ENCODE data around the gene ATP5MK.

DNA sequence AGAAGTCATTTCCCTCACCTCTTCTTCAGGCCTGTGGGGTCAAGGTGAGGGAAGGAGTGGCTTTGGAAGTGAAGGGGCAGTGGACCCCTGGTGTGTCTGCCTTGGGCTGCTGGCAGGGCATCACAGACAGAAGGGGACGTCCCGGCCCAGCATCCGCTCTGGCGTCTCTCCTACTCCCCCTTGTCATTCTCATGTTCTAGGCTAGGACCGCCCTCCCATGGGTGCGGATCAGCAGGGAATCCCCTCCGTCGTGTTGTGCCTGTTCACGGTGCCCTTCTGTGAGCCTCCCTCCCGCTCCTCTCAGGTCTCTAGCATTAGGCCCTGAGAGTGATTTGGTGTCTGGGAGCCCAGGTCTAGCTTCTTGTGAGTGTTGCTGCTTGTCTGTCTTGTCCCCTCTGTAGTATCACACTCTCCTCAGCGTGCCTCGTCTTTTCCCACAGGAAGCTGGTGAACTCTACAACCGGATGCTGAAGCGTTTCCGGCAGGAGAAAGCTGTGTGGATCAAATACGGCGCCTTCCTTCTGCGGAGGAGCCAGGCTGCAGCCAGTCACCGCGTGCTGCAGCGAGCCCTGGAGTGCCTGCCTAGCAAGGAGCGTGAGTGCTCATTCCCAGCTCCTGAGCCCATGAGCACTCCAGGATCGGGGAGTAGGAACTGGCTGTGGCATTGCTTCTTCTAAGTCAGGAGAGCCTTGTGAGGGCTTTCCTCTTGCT is 47.4 kb upstream of the ATP5MK start:
- TF ChIP-seq, protein P1, sequence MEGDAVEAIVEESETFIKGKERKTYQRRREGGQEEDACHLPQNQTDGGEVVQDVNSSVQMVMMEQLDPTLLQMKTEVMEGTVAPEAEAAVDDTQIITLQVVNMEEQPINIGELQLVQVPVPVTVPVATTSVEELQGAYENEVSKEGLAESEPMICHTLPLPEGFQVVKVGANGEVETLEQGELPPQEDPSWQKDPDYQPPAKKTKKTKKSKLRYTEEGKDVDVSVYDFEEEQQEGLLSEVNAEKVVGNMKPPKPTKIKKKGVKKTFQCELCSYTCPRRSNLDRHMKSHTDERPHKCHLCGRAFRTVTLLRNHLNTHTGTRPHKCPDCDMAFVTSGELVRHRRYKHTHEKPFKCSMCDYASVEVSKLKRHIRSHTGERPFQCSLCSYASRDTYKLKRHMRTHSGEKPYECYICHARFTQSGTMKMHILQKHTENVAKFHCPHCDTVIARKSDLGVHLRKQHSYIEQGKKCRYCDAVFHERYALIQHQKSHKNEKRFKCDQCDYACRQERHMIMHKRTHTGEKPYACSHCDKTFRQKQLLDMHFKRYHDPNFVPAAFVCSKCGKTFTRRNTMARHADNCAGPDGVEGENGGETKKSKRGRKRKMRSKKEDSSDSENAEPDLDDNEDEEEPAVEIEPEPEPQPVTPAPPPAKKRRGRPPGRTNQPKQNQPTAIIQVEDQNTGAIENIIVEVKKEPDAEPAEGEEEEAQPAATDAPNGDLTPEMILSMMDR (IDR thresholded peaks at IDR 0.05) = no peak
- no peak for TF ChIP-seq POLR2A (IDR thresholded peaks at IDR 0.05)
